DOHH2 (cell line): ENCODE data around the gene EXOSC9.

Experiments
- H3F3A ChIP-seq: fragments of 200-600 bp; sonication (generic), shearing (Covaris generic); 2 replicates; pipeline ENCODE4 v1.6.0; 2016; ENCODE audit warnings: antibody characterized with exemption, mild to moderate bottlenecking; ENCODE audit not compliant: control insufficient read depth, insufficient read depth
- H3K27ac ChIP-seq: fragments of 200-600 bp; sonication (generic); 2 replicates; pipeline ENCODE4 v1.5.1; 2014; ENCODE audit warnings: low read depth, mild to moderate bottlenecking, low read length, moderate library complexity
- H3K27me3 ChIP-seq: fragments of 200-600 bp; sonication (generic); 2 replicates; pipeline ENCODE4 v1.6.1; 2014; ENCODE audit warnings: mild to moderate bottlenecking, low read length, mixed read lengths; ENCODE audit not compliant: control insufficient read depth
- H3K36me3 ChIP-seq: fragments of 200-600 bp; sonication (generic); 2 replicates; pipeline ENCODE4 v1.6.1; 2014; ENCODE audit warnings: mild to moderate bottlenecking, low read length, moderate library complexity, mixed read lengths; ENCODE audit not compliant: control insufficient read depth
- H3K4me1 ChIP-seq: fragments of 200-600 bp; sonication (generic); 2 replicates; pipeline ENCODE4 v1.6.1; 2014; ENCODE audit warnings: mild to moderate bottlenecking, low read length, mixed read lengths; ENCODE audit not compliant: control insufficient read depth
- H3K4me2 ChIP-seq: fragments of 200-600 bp; sonication (generic); 2 replicates; pipeline ENCODE4 v1.6.0; 2014; ENCODE audit warnings: mild to moderate bottlenecking, low read length, moderate library complexity
- H3K4me3 ChIP-seq: fragments of 200-600 bp; sonication (generic); 2 replicates; pipeline ENCODE4 v1.5.1; 2014; ENCODE audit warnings: mild to moderate bottlenecking, low read length, mixed read lengths
- H3K79me2 ChIP-seq: fragments of 200-600 bp; sonication (generic); 2 replicates; pipeline ENCODE4 v1.6.1; 2014; ENCODE audit warnings: mild to moderate bottlenecking, low read length, mixed read lengths; ENCODE audit not compliant: control insufficient read depth
- H3K9me2 ChIP-seq: fragments of 200-600 bp; sonication (generic); replicated peaks from 2 replicates; pipeline ENCODE4 v1.6.1; 2014; ENCODE audit warnings: mild to moderate bottlenecking, low read length, mixed read lengths; ENCODE audit not compliant: control insufficient read depth
- H3K9me3 ChIP-seq: fragments of 200-600 bp; sonication (generic); 2 replicates; pipeline ENCODE4 v1.6.1; 2014; ENCODE audit warnings: antibody characterized with exemption, low read length, mixed read lengths; ENCODE audit not compliant: control insufficient read depth, insufficient read depth
- H4K20me1 ChIP-seq: fragments of 200-600 bp; sonication (generic); 2 replicates; pipeline ENCODE4 v1.6.0; 2014; ENCODE audit warnings: low read depth, mild to moderate bottlenecking, antibody characterized with exemption, low read length, moderate library complexity; ENCODE audit not compliant: control insufficient read depth, insufficient read depth
- EZH2phosphoT487 ChIP-seq: fragments of 200-600 bp; sonication (generic); IDR thresholded peaks from 2 replicates; pipeline ENCODE4 v1.6.1; 2017; ENCODE audit warnings: borderline replicate concordance, mild to moderate bottlenecking, antibody characterized with exemption, low read length, moderate library complexity, mixed read lengths
- TF ChIP-seq, protein P1 (sequence below): fragments of 200-600 bp; sonication (generic); IDR thresholded peaks from one replicate; pipeline ENCODE4 v1.5.1; 2014; ENCODE audit warnings: antibody characterized with exemption, mild to moderate bottlenecking, low read depth, low read length; ENCODE audit not compliant: poor library complexity, severe bottlenecking

The EXOSC9 gene

DNA sequence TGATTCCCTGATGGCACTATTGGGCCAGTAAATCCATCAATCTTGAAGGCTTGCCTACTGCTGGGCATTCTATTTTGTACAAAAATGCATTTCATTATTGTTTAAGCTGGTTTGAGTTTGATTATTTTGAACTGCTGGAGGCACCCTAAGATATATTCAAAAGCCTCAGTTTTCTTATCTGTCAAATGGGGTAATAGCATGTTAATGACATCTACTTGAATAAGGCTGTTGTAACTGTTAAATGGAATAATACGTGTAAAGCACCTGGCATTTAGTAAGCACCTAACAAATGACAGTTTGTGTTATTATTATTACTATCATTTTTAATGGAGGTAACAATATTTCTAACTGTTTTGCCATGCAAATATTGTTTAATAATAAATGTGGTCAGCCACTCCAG, 29.3 kb upstream of the EXOSC9 start:
- Histone ChIP-seq H3K9me2 (no peaks in the 10 kb centered on the region), H3K4me2 (no peak overlapping the region), H4K20me1 (no peaks in the 10 kb centered on the region), H3F3A (no peaks in the 10 kb centered on the region), H3K27me3 (no peaks in the 10 kb centered on the region; the same call in 1 of the 2 replicates), H3K4me1 (no peaks in the 10 kb centered on the region), H3K36me3 (no peaks in the 10 kb centered on the region), H3K79me2 (no peaks in the 10 kb centered on the region), H3K9me3 (no peaks in the 10 kb centered on the region), H3K4me3 (no peak overlapping the region), H3K27ac (no peak overlapping the region)
- TF ChIP-seq, protein P1, sequence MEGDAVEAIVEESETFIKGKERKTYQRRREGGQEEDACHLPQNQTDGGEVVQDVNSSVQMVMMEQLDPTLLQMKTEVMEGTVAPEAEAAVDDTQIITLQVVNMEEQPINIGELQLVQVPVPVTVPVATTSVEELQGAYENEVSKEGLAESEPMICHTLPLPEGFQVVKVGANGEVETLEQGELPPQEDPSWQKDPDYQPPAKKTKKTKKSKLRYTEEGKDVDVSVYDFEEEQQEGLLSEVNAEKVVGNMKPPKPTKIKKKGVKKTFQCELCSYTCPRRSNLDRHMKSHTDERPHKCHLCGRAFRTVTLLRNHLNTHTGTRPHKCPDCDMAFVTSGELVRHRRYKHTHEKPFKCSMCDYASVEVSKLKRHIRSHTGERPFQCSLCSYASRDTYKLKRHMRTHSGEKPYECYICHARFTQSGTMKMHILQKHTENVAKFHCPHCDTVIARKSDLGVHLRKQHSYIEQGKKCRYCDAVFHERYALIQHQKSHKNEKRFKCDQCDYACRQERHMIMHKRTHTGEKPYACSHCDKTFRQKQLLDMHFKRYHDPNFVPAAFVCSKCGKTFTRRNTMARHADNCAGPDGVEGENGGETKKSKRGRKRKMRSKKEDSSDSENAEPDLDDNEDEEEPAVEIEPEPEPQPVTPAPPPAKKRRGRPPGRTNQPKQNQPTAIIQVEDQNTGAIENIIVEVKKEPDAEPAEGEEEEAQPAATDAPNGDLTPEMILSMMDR = no peak
- no peak for TF ChIP-seq EZH2phosphoT487

- H3K4me2 ChIP-seq = no peak overlapping the region
- H3K4me1 ChIP-seq = peaks cover 13% of the 10 kb centered on the region
- no peaks in the 10 kb centered on the region for H3F3A ChIP-seq
- H3K4me3 ChIP-seq = no peak overlapping the region
- H3K9me3 ChIP-seq = no peaks in the 10 kb centered on the region
- TF ChIP-seq, protein P1 = no peak
- TF ChIP-seq EZH2phosphoT487 = no peak
- H3K27me3 ChIP-seq = no peaks in the 10 kb centered on the region; the same call in 1 of the 2 replicates
- no peaks in the 10 kb centered on the region for H3K9me2 ChIP-seq
- no peaks in the 10 kb centered on the region for H4K20me1 ChIP-seq
- H3K79me2 ChIP-seq = no peaks in the 10 kb centered on the region
- no peak overlapping the region for H3K27ac ChIP-seq
- H3K36me3 ChIP-seq = no peaks in the 10 kb centered on the region
These were observed 27.2 kb upstream of the EXOSC9 start for GRCh38 chr4:121773883-121774282.

- H4K20me1 ChIP-seq = no peaks in the 10 kb centered on the region
- no peak overlapping the region for H3K4me2 ChIP-seq
- no peaks in the 10 kb centered on the region; the same call in 1 of the 2 replicates for H3K27me3 ChIP-seq
These were observed 24.3 kb upstream of the EXOSC9 start for GRCh38 chr4:121776610-121777401.

More at GRCh38 chr4:121776610-121777401, 24.3 kb upstream of the EXOSC9 start:
- Histone ChIP-seq H3K36me3 (no peaks in the 10 kb centered on the region), H3K27ac (no peak overlapping the region), H3K9me2 (no peaks in the 10 kb centered on the region), H3F3A (no peaks in the 10 kb centered on the region), H3K79me2 (no peaks in the 10 kb centered on the region), H3K4me1 (peaks cover 13% of the 10 kb centered on the region), H3K9me3 (no peaks in the 10 kb centered on the region), H3K4me3 (no peak overlapping the region)
- TF ChIP-seq, protein P1 = no peak
- TF ChIP-seq EZH2phosphoT487 = no peak
